ENCODE measurements around the gene CNOT1. TPM values are rescaled to one million over a fixed set of nuclear protein-coding genes. Genes with fewer than 3 reads are reported as not detected.

The CNOT1 gene
- total RNA-seq, 1 experiment from 2014 or later: 135 TPM

DNA sequence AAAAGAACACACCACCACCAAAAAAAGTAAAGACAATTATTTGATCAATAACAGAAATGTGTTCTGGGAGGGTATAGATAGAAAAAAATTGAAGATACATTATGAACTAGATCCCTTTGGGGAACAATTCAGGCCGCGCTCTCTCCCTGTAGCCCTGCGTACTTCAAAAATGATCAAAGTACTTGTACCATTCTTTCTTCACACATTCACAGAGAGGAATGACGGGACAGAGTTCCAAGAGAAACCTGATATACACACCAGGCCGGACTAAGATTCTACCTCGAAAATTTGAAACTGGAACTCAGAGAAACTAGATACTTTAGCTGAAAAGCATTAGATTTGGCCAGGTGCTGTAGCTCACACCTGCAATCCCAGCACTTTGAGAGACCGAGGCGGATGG lies 50.0 kb downstream of the CNOT1 start:
- no peak for DNase-seq
- no peak overlapping the region for H3K4me3 ChIP-seq (ENCODE audit: low read length)
- H3K36me3 ChIP-seq (ENCODE audit: low read depth, low read length): peaks cover 40% of the 10 kb centered on the region
- H3K9me2 ChIP-seq (replicated peaks; ENCODE audit: low read length): no peaks in the 10 kb centered on the region
- intact Hi-C loops (cut with micrococcal nuclease): no loop called here
- no peaks in the 10 kb centered on the region for H3K79me2 ChIP-seq (ENCODE audit: low read length)
- BruUV-seq (replicated peaks): no TSS peak
- H3K4me1 ChIP-seq (ENCODE audit: insufficient read depth, low read length): no peaks in the 10 kb centered on the region
- H4K20me1 ChIP-seq (ENCODE audit: low read length): no peaks in the 10 kb centered on the region
- CTCF ChIA-PET: no interaction called here
- H3K27me3 ChIP-seq (ENCODE audit: low read length): no peaks in the 10 kb centered on the region
- no peak overlapping the region for H3K27ac ChIP-seq (ENCODE audit: low read length)
- no peak overlapping the region for H2AFZ ChIP-seq (ENCODE audit: low read length)
- POLR2A ChIA-PET (ENCODE audit: unreplicated experiment): no interaction called here
- no peak for TF ChIP-seq EZH2 (IDR thresholded peaks at IDR 0.05; ENCODE audit: low read length, unreplicated experiment)
- TF ChIP-seq, protein P1, sequence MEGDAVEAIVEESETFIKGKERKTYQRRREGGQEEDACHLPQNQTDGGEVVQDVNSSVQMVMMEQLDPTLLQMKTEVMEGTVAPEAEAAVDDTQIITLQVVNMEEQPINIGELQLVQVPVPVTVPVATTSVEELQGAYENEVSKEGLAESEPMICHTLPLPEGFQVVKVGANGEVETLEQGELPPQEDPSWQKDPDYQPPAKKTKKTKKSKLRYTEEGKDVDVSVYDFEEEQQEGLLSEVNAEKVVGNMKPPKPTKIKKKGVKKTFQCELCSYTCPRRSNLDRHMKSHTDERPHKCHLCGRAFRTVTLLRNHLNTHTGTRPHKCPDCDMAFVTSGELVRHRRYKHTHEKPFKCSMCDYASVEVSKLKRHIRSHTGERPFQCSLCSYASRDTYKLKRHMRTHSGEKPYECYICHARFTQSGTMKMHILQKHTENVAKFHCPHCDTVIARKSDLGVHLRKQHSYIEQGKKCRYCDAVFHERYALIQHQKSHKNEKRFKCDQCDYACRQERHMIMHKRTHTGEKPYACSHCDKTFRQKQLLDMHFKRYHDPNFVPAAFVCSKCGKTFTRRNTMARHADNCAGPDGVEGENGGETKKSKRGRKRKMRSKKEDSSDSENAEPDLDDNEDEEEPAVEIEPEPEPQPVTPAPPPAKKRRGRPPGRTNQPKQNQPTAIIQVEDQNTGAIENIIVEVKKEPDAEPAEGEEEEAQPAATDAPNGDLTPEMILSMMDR (conservative IDR thresholded peaks at IDR 0.05; ENCODE audit: low read depth, low read length): no peak
- no peak for TF ChIP-seq EZH2phosphoT487 (IDR thresholded peaks at IDR 0.05; ENCODE audit: borderline replicate concordance, low read length)
- no peak for ATAC-seq
- H3K9ac ChIP-seq (ENCODE audit: low read length): no peak overlapping the region
- H3F3A ChIP-seq (ENCODE audit: low read length, unreplicated experiment): no peaks in the 10 kb centered on the region
- no peak overlapping the region for H3K4me2 ChIP-seq (ENCODE audit: low read length)
- H3K9me3 ChIP-seq (ENCODE audit: low read length): no peaks in the 10 kb centered on the region

DNA sequence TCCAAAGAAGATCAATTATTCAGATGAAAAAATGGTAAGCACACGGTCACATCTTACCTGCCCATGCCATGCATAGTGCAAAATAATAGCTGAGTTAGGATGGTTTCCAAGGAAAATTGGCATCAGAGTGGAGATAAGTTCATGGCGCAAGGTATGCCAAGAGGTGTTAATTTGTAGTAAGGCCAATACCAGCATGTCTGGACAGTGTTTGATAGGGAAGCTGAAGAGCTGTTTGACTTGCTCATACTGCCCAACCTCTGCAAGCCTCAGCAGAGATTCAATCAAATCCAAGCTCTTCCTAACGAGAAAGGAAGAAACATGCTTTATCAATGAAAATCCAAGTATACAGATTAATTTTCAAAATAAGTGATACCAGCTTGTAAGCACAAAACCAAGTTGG lies 51.0 kb downstream of the CNOT1 start:
- Histone ChIP-seq H3K4me1 (ENCODE audit: insufficient read depth, low read length) (no peaks in the 10 kb centered on the region), H4K20me1 (ENCODE audit: low read length) (no peaks in the 10 kb centered on the region), H3K36me3 (ENCODE audit: low read depth, low read length) (peaks cover 41% of the 10 kb centered on the region), H3K4me2 (ENCODE audit: low read length) (no peak overlapping the region), H2AFZ (ENCODE audit: low read length) (no peak overlapping the region), H3F3A (ENCODE audit: low read length, unreplicated experiment) (no peaks in the 10 kb centered on the region), H3K9ac (ENCODE audit: low read length) (no peak overlapping the region), H3K9me3 (ENCODE audit: low read length) (no peaks in the 10 kb centered on the region), H3K79me2 (ENCODE audit: low read length) (no peaks in the 10 kb centered on the region), H3K9me2 (replicated peaks; ENCODE audit: low read length) (no peaks in the 10 kb centered on the region), H3K27me3 (ENCODE audit: low read length) (no peaks in the 10 kb centered on the region), H3K4me3 (ENCODE audit: low read length) (no peak overlapping the region), H3K27ac (ENCODE audit: low read length) (no peak overlapping the region)
- TF ChIP-seq EZH2 (IDR thresholded peaks at IDR 0.05; ENCODE audit: low read length, unreplicated experiment): no peak
- TF ChIP-seq, protein P1 (conservative IDR thresholded peaks at IDR 0.05; ENCODE audit: low read depth, low read length): no peak
- TF ChIP-seq EZH2phosphoT487 (IDR thresholded peaks at IDR 0.05; ENCODE audit: borderline replicate concordance, low read length): no peak
- ChIA-PET POLR2A (ENCODE audit: unreplicated experiment) (no interaction called here), CTCF (no interaction called here)
- intact Hi-C loops (cut with micrococcal nuclease): no loop called here
- BruUV-seq (replicated peaks): no TSS peak
- ATAC-seq: no peak
- DNase-seq: no peak

DNA sequence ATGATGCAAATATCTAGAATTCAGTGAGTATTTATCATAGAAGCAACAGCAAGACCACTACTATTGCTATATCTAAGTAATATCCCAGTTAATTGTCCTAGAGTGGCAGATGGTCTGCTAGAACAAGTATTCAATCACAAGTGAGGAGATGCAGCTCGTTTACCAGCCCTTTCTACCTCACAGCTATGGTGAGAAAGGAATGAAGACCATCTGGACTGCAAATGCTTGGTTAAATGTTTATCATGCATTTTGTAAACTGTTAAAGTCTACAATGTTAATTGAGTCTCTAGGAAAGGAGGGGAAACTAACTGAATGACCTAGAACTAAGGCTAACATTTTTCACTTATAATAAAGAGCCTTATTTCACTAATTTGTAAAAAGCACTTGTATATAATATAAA lies 52.5 kb downstream of the CNOT1 start:
- CTCF ChIA-PET: no interaction called here
- ATAC-seq: no peak

More for the DNA sequence above, 52.5 kb downstream of the CNOT1 start:
- no peaks in the 10 kb centered on the region for H3K9me2 ChIP-seq (replicated peaks; ENCODE audit: low read length)
- BruUV-seq (replicated peaks): no TSS peak
- H3K9me3 ChIP-seq (ENCODE audit: low read length): no peaks in the 10 kb centered on the region
- no peaks in the 10 kb centered on the region for H3F3A ChIP-seq (ENCODE audit: low read length, unreplicated experiment)
- no peak overlapping the region for H3K4me3 ChIP-seq (ENCODE audit: low read length)
- no peak overlapping the region for H3K9ac ChIP-seq (ENCODE audit: low read length)
- POLR2A ChIA-PET (ENCODE audit: unreplicated experiment): no interaction called here
- DNase-seq: no peak
- peaks cover 36% of the 10 kb centered on the region for H3K36me3 ChIP-seq (ENCODE audit: low read depth, low read length)
- no peaks in the 10 kb centered on the region for H3K27me3 ChIP-seq (ENCODE audit: low read length)
- no peak overlapping the region for H3K27ac ChIP-seq (ENCODE audit: low read length)
- TF ChIP-seq, protein P1 (conservative IDR thresholded peaks at IDR 0.05; ENCODE audit: low read depth, low read length): no peak
- TF ChIP-seq EZH2phosphoT487 (IDR thresholded peaks at IDR 0.05; ENCODE audit: borderline replicate concordance, low read length) (no peak), EZH2 (IDR thresholded peaks at IDR 0.05; ENCODE audit: low read length, unreplicated experiment) (no peak)
- no peak overlapping the region for H2AFZ ChIP-seq (ENCODE audit: low read length)
- no peaks in the 10 kb centered on the region for H3K79me2 ChIP-seq (ENCODE audit: low read length)
- intact Hi-C loops (cut with micrococcal nuclease): no loop called here
- H4K20me1 ChIP-seq (ENCODE audit: low read length): no peaks in the 10 kb centered on the region
- no peaks in the 10 kb centered on the region for H3K4me1 ChIP-seq (ENCODE audit: insufficient read depth, low read length)
- H3K4me2 ChIP-seq (ENCODE audit: low read length): no peak overlapping the region
